GM21526 (cell line): ENCODE measurements around the gene FGFBP1.

Experiments
- ATAC-seq: cut with Tn5 transposase; IDR thresholded peaks from one replicate; pipeline ENCODE4 v1.9.1; 2021; ENCODE audit warnings: moderate library complexity; ENCODE audit not compliant: unreplicated experiment, low FRiP score

Gene FGFBP1

DNA sequence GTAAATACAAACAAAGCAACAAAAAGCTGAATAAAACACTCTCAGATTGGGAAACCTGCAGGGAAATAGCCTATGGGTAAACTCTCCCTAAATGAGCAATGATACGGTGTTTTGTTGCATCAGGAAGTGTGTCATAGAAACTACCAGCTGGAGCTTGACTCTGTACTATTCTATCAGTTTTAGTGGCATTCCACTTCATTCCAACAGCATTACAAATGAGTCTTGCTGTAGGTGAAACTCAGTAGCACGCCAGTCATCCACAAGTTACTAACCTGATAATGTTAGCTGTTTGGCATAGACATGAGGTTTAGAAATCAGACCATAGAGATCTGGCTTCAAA lies 24.9 kb downstream of the FGFBP1 start:
- ATAC-seq = no peak

DNA sequence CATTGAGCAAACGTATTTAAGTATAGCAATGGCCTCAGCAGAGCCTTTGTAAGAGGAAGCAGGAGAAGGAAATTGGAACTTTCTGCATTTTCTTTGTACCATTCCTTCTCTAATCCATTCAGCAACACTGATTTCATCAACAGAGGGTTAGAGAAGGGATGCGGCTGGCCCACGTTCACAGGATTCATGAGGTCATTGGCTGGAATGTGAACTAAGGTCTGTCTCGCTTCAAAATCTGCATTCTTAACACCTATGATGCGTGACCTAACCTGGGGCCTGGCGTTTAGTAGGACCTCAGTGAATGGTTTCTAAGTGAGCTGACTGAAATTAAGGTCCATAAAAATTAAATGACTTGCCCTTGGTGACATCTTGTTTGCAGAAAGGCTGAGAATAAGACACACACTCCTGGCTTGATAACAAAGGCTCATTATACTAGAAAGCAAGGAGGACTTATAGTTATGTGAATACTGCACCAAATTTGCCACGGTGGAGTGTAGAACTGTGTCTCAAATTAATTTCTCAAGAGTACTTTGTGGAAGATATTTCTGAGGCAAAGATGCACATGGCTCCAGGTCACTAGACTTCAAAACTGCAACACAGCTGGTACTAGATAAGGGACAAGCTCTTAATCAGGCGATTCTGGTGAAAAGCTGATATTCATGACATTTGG lies 25.4 kb downstream of the FGFBP1 start:
- no peak for ATAC-seq

DNA sequence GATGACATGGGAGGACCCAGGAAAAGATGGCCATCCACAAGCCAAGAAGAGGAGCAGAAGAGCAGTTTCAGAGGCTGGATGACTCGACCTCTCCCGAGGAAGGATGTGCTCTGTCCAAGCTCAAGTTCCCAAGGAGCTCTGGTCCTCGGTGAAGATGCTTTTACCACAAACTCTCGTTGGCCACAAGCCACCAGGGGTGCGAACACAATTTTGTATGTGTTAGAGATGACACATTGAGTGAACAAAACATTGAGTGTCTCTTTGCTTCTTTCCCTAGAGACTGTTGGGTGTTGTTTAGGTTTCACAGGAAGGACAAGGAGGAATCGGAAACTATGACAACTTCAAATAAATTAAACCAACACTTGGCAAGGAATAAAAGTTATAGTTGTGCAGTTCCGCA lies 26.3 kb downstream of the FGFBP1 start:
- ATAC-seq = no peak

DNA sequence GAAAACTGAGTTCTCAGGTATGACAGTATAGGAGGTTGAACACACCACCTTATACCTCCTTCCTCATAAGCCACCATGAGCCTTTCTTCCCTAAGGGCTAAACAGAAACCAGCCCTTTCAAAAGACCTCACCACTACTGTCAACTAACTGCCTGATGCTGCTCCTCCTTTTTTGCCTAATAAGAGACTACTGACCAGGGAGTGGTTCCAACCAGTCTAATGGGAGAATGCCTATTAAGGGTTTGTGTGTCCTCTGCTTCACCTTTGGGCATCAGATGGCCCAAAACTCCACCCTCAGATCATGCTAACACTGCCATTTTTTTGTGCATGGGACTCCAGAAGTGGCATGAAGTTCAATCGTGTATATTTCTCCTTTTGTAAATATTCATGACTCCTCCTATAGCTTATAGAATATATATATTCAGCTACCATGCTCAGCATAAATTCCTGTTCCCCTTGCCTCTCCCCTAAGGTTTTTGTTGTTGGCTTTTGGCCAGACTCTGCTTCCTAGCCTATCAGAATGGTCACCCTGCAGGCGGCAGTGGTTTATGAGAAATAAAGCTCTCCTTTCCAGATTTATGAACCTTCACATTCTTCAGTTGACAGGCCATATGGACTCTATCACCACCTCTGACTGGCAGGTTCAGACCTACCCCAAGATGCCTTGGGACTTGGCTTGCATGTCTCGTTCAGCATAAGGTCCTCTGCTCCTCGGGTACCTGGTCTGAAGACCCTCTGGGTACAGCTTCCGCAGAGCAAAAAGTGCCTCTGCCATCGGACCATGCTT lies 28.2 kb downstream of the FGFBP1 start:
- no peak for ATAC-seq

DNA sequence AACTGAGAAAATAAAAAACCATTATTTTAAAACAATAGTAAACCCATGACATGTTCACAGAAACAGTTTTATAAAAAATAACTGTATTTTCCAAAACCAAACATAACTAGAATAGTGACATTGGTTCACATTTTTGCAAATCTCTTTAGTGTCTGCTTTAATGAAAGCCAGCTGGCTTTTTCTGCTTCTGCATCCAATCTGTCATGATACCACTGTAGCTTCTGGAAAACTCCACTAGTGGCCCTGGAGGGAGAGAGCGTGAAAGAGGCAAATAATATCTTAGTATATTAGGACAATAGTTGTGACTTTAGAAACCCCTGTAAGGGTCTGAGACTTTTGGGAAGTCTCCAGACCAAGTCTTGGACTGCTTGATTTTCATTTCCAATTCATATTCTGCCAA lies 31.1 kb downstream of the FGFBP1 start:
- ATAC-seq = no peak

DNA sequence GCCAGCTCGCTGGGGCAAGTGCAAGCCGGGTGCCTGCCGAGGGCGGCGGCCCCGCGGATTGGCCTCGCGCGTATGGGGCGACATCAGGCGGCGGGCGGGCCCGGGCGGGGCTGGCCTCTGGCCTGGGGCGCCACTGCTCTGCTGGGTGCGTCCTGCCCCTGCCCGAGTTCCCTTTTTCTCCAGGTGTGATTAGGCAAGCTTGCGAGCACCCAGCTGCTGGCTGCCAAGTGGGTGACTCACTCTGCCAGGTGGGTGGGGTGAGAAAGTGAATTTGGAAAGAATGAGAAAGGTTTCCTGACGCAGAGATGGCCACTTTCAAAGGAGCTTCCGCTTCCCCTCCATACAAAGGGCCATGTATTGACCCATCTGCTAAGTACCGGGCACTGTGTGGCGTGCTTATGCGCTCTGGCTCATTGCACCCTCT lies 32.5 kb downstream of the FGFBP1 start:
- ATAC-seq = no peak

DNA sequence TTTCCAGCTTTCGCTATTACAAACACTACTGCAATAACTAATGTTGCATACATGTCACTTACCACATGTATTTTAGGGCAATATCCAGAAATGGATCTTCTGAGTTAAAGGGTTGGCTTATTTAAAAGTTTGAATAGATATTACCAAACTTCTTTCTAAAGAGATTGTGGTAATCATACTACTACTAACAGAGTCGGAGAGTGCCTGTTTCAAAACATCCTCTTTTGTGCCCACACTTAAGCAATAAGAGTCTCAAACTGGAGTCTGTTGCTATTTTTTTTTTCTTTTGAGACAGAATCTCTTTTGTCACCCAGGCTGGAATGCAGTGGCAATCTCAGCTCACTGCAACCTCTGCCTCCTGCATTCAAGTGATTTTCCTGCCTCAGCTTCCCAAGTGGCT lies 35.8 kb downstream of the FGFBP1 start:
- ATAC-seq = no peak

DNA sequence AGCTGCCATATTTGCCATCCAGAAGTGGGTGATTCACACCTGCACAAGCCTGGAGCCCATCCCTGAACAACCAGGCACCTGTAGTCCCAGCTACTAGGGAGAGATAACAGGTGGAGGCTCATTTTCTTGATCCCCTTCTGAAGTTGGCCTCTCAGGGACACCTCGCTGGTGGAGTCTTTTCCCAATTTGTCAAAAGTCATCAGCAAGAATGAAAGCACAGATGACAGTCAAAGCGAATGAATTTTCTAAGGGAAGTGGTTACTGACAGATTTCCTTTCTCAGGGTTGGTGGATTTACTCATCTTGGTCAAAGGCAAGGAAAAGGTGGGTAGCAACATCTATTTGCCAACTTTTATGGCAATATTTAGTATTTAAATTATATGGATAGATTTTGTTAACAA lies 36.5 kb downstream of the FGFBP1 start:
- no peak for ATAC-seq

DNA sequence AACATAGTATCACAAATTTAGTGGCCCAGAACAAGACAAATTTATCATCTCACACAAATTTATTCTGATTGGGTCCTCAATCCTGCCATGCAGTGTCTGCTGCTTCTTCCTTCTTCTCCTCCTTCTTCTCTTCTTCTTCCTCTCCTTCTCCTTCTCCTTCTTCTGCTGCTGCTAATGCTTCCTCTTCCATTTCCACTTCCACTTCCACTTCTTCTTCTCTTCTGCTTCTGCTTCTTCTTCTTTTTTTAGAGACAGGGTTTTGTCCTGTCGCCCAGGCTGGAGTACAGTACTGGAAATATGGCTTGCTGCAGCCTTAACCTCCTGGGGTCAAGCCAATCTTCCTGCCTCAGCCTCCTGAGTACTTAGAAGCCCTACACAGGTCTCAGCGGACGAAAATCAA lies 37.5 kb downstream of the FGFBP1 start:
- ATAC-seq = no peak

DNA sequence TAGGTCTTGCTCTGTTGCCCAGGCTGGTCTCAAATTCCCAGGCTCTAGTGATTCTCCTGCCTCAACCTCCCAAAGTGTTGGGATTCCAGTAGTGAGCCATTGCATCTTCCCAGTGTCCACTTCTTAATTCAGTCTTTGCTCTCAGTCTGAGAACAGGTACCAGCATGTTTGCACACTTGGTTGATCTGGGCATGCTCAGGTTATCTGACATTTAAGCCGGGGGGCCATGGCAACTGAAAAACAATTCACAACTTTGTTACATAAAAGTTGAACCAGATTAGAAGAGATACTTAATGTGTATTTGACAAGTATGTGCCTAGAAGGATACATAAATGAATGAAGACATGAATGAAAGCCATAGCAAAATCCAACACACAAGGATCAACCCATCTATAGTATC lies 39.0 kb downstream of the FGFBP1 start:
- no peak for ATAC-seq

DNA sequence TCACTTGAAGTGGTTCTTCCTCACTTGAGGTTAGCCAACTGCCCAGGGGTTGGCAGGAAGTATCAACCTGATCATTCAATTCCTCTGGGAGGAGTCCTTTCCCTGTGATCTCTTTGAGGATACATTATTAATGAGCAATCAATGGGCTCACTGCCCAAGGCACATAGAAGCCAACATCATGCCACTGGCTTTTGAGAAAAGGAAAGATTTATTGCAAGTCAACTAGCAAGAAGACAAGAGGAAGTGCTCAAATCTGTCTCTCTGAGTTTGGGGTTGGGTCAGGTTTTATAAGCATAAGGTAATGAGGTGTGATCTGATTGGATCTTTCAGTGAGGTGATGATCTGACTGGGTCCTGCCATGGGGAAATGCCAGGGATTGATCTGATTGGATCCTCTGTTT lies 39.6 kb downstream of the FGFBP1 start:
- no peak for ATAC-seq

DNA sequence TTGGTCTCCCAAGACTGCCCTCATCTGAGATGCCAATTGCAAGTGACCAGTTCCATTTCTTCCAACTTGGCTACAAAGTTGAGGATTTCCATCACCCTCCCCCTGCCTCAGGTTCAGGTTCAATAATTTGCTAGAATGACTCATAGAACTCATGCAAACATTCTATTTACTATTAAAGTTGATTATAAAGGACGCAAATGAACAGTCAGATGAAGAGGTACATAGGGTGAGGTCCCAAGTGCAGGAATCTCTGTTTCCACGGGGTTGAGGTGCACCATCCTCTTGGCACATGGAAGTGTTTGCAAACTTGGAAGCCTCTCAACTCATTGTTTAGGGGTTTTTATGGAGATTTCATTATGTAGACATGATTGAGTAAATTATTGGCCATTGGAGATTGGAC lies 41.0 kb downstream of the FGFBP1 start:
- ATAC-seq = no peak

DNA sequence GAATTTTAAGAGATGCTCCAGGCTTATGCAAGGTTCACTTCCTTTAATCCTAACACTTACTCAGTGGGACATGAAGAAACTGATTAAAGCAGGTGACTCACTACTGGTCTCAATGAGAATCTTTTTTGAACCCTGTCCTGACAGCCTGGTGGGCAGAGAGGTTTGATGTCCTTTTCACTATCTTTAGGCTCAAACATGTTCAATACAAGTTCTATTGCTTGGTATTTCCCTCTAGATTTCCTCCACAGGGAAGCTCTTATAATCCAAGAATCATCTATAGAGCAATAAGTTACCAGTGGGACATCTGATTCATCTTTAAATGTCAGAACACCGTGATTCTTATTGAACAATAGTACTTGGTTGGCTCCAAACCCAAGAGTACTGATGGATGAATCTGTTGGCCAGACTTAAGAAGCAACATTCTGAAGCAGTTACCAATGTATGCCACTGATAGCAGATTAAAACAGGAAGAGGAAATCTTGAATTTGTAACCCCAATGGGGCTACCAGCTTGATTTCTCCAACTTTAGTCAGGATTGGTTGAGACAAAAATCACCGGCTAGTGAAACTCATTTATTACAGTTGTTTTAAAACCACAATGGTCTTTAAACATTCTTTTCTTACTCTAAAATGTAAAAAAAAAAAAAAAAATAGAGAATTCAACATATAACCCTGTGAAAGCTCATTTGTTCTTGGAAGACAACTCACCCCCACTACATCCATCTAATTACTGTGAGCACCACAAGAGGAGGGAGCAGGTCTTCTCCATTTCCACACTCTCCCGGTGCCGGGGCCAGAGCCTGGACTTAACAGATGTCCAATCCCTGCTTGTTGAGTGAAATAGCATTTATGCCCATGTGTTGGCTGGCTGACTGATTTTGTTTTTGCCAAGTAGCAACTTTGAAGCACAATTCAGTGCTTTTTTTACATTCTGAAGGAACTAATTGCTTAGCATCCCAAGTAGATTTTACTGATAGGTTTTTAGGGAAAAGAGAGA lies 43.3 kb downstream of the FGFBP1 start:
- ATAC-seq = no peak

DNA sequence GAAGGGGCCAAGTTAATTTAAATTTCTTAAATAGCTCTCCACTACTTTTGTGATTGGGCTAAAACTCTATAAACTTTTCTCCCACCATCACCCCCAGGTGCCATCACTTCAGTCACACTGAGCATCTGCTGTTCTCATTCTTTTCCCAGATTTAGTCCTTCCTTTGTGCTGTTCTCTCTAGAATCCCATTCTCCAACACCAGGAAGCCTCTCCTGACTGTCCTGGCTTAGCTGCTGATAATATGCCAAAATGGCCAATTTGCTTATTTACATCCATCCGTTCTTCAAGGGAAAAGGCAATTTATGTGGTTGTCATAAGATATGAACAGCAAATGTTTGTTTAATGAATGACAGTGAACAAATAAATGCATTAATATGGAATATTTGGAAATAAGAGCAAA lies 44.1 kb downstream of the FGFBP1 start:
- ATAC-seq = no peak

DNA sequence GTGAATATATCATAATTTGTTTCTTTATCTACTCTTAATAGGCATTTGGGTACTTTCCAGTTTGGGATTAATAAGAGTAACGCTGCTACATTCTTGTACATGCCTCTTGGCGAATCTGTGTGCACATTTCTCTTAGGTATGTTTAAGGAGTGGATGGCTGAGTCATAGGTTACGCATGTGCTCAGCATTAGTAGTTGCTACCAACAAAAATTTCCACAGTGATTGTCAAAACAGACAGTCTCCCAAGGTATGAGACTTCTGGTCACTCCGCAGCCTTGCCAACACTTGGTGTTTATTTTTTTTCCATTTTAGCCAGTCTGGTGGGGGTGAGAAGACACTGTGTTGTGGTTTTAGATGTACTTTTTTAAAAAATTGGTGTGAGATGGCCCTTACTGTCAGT lies 44.6 kb downstream of the FGFBP1 start:
- ATAC-seq = no peak

DNA sequence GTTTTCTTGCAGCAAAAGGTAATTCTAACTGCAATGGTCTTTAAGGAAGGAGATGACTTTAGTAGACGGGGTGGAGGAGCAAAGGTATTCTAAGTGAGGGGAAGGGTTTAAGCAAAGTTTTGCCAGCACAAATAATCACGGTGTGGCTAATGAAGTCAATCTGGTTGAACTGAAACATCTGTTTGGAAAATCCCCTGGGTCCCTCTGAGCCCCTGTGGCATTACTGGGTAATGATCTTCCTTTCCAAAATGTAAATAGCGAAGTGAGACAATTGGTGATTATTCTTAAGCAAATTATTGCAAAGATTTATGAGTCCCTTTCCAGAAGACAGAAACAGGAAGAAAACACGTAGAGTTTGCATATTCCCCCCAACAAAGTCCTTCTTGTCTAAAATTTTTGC lies 47.2 kb downstream of the FGFBP1 start:
- no peak for ATAC-seq

DNA sequence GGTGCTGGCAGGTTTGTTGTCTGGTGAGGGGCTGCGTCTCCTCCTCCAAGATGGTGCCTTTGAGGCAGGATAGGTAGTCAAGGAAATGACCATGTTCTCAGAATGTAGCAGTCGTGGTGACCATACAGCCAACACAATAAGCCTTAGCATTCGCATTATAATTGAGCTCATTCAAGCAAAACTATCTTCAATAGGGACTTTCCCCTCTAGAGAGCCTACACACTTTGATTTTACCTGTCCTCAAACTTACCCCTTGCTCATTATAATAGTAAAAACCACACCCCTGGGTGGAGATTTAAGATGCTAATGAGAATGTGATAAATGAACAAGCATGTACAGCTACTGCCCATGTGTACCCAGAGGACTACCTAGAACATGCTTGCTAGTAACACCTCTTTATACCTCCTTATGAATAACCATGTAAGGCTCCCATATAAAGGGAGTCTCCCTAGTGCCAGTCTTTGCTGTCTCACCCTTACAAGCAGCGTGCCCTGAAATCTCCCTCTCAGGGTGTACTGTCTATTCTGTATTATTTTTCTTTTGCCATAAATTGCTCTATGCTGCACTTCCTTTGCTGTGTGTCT lies 48.2 kb downstream of the FGFBP1 start:
- no peak for ATAC-seq

DNA sequence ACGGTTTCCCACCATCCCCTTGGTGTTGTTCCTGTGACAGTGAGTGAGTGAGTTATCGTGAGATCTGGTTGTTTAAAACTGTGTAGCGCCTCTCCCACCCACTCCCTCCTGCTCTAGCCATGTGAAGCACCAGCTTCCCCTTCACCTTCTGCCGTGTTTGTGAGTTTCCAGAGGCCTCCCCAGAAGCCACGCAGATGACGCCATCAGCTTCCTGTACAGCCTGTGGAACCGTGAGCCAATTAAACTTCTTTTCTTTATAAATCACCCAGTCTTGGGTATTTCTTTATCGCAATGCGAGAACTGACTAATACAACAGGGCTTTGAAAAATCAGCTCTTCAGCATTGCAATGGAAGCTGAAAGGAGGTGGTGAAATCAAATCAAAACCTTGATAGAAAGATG lies 50.0 kb downstream of the FGFBP1 start:
- no peak for ATAC-seq
